MM.1S (cell line): ENCODE data around the gene SLC4A3.

Experiments used
- DNase-seq: peaks from one replicate; pipeline ENCODE4 v3.0.0-alpha.2; 2015
- H2AFZ ChIP-seq: fragments of 300-600 bp; sonication (generic); 2 replicates; pipeline ENCODE4 v1.6.0; 2016; ENCODE audit warnings: antibody characterized with exemption, low read length
- H3F3A ChIP-seq: fragments of 300-600 bp; sonication (generic); 2 replicates; pipeline ENCODE4 v1.6.1; 2016; ENCODE audit warnings: mild to moderate bottlenecking, antibody characterized with exemption, low read length, moderate library complexity, mixed read lengths; ENCODE audit not compliant: insufficient read depth
- H3K27ac ChIP-seq: fragments of 300-600 bp; sonication (generic); 2 replicates; pipeline ENCODE4 v1.5.1; 2016; ENCODE audit warnings: mild to moderate bottlenecking, low read length
- H3K27me3 ChIP-seq: fragments of 300-600 bp; sonication (generic); replicated peaks from 2 replicates; pipeline ENCODE4 v1.6.0; 2016; ENCODE audit warnings: low read length; ENCODE audit not compliant: insufficient read depth
- H3K36me3 ChIP-seq: fragments of 300-600 bp; sonication (generic); replicated peaks from 2 replicates; pipeline ENCODE4 v1.6.1; 2016; ENCODE audit warnings: mild to moderate bottlenecking, low read length, mixed read lengths; ENCODE audit not compliant: insufficient read depth
- H3K4me1 ChIP-seq: fragments of 300-600 bp; sonication (generic); 2 replicates; pipeline ENCODE4 v1.6.1; 2016; ENCODE audit warnings: low read length, mixed read lengths
- H3K4me2 ChIP-seq: fragments of 300-600 bp; sonication (generic); 2 replicates; pipeline ENCODE4 v1.6.0; 2016; ENCODE audit warnings: low read depth, low read length
- H3K4me3 ChIP-seq: fragments of 300-600 bp; sonication (generic); 2 replicates; pipeline ENCODE4 v1.5.1; 2016; ENCODE audit warnings: low read length, mixed read lengths
- H3K79me2 ChIP-seq: fragments of 300-600 bp; sonication (generic); 2 replicates; pipeline ENCODE4 v1.6.1; 2016; ENCODE audit warnings: mixed run types, low read length, mixed read lengths
- H3K9ac ChIP-seq: fragments of 300-600 bp; sonication (generic); 2 replicates; pipeline ENCODE4 v1.6.1; 2016; ENCODE audit warnings: low read length, mixed read lengths
- H3K9me2 ChIP-seq: fragments of 300-600 bp; sonication (generic); replicated peaks from 2 replicates; pipeline ENCODE4 v1.6.1; 2016; ENCODE audit warnings: mild to moderate bottlenecking, low read length, mixed read lengths; ENCODE audit not compliant: insufficient read depth
- H3K9me3 ChIP-seq: fragments of 300-600 bp; sonication (generic); replicated peaks from 2 replicates; pipeline ENCODE4 v1.6.1; 2016; ENCODE audit warnings: mild to moderate bottlenecking, low read length, mixed read lengths; ENCODE audit not compliant: insufficient read depth
- H4K20me1 ChIP-seq: fragments of 300-600 bp; sonication (generic); 2 replicates; pipeline ENCODE4 v1.6.1; 2016; ENCODE audit warnings: mild to moderate bottlenecking, low read length, moderate library complexity, mixed read lengths; ENCODE audit not compliant: insufficient read depth
- EZH2 ChIP-seq: fragments of 300-600 bp; sonication (generic); optimal IDR thresholded peaks from 2 replicates; pipeline ENCODE3; 2017; ENCODE audit warnings: low read depth, mild to moderate bottlenecking, antibody characterized with exemption, low read length, mixed read lengths
- EZH2phosphoT487 ChIP-seq: fragments of 300-600 bp; sonication (generic); IDR thresholded peaks from 2 replicates; pipeline ENCODE4 v1.6.1; 2018; ENCODE audit warnings: antibody characterized with exemption, low read length
- TF ChIP-seq, protein P1 (sequence below): fragments of 300-600 bp; sonication (generic); IDR thresholded peaks from 2 replicates; pipeline ENCODE4 v1.5.1; 2016; ENCODE audit warnings: antibody characterized with exemption, low read length, mixed read lengths

The SLC4A3 gene

DNA sequence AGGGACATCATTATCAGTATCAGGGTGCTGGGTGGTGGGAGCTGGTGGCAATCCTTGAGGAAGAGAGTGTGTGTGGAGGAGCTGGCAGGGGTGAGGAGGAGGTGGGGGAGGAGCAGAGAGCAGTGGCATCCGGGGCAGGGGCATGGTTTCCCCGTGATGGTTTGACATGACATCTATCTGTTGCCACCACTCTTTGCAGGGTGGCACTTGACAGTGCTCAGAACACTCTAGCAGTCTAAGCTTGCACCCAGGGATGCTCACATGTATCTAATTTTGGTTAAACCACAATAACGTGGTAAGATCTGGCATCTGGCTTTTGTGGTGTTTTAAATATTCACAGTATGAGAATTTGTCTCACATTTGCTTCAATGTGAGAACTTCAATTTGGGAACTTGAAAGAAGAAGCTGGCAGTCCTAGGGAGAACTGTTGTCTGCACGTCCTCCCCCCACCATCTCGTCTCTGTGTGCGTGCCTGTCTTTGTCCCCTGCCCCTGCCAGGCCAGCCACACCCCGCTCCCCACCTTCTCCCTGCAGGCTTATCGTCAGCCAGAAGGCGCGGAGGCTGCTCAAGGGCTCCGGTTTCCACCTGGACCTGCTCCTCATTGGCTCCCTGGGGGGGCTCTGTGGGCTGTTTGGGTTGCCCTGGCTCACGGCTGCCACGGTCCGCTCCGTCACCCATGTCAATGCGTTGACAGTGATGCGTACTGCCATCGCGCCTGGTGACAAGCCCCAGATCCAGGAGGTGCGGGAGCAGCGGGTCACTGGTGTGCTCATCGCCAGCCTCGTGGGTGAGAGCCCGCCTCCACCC is 11.7 kb downstream of the SLC4A3 start:
- H3K4me1 ChIP-seq = no peaks in the 10 kb centered on the region; the same call in 1 of the 2 replicates
- H3K4me2 ChIP-seq = no peak overlapping the region
- TF ChIP-seq EZH2phosphoT487 = no peak
- TF ChIP-seq, protein P1, sequence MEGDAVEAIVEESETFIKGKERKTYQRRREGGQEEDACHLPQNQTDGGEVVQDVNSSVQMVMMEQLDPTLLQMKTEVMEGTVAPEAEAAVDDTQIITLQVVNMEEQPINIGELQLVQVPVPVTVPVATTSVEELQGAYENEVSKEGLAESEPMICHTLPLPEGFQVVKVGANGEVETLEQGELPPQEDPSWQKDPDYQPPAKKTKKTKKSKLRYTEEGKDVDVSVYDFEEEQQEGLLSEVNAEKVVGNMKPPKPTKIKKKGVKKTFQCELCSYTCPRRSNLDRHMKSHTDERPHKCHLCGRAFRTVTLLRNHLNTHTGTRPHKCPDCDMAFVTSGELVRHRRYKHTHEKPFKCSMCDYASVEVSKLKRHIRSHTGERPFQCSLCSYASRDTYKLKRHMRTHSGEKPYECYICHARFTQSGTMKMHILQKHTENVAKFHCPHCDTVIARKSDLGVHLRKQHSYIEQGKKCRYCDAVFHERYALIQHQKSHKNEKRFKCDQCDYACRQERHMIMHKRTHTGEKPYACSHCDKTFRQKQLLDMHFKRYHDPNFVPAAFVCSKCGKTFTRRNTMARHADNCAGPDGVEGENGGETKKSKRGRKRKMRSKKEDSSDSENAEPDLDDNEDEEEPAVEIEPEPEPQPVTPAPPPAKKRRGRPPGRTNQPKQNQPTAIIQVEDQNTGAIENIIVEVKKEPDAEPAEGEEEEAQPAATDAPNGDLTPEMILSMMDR = no peak
- no peak for TF ChIP-seq EZH2
- no peaks in the 10 kb centered on the region for H4K20me1 ChIP-seq
- H3F3A ChIP-seq = no peaks in the 10 kb centered on the region
- no peaks in the 10 kb centered on the region for H3K79me2 ChIP-seq
- no peaks in the 10 kb centered on the region for H3K9me2 ChIP-seq
- no peak overlapping the region for H2AFZ ChIP-seq
- no peaks in the 10 kb centered on the region for H3K36me3 ChIP-seq
- peaks cover 72% of the 10 kb centered on the region for H3K27me3 ChIP-seq
- H3K4me3 ChIP-seq = no peak overlapping the region
- no peak overlapping the region for H3K27ac ChIP-seq
- no peak overlapping the region for H3K9ac ChIP-seq
- H3K9me3 ChIP-seq = no peaks in the 10 kb centered on the region
- no peak for DNase-seq

DNA sequence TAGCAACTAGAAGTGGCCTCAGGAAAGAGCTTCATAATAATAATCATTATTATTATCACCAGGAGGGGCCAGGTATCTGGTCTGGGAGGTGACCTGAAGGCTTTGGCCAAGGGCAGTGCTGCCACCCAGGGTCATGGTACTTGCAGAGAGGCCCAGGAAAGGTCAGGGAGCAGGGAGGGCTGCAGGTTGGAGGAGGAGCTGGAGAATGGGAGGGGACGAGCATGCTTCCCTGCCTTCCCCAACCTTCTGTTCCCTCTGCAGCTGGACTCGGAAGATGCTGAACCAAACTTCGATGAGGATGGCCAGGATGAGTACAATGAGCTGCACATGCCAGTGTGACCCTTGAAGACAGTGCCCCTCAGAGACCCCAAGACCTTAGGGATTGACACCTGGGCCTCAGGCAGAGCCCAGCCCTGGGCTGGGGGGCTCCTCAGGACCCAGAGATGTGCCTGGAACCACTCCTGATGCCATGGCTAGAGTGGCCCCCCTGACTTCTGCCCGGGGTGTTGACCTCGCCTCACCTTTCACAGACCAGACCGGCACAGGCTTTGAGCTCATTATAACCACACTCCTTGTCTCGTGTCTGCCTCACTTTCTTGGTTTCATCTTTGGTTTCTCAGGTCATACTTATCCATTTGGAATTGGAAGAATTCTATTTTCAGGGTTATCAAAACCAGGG is 14.1 kb downstream of the SLC4A3 start:
- DNase-seq = no peak
- no peaks in the 10 kb centered on the region; the same call in 1 of the 2 replicates for H3K4me1 ChIP-seq
- H3F3A ChIP-seq = no peaks in the 10 kb centered on the region
- H3K79me2 ChIP-seq = no peaks in the 10 kb centered on the region
- no peak overlapping the region for H3K27ac ChIP-seq
- no peaks in the 10 kb centered on the region for H3K36me3 ChIP-seq
- H3K9me2 ChIP-seq = no peaks in the 10 kb centered on the region
- H3K9me3 ChIP-seq = no peaks in the 10 kb centered on the region
- no peak overlapping the region for H3K9ac ChIP-seq
- H3K4me2 ChIP-seq = no peak overlapping the region
- H2AFZ ChIP-seq = no peak overlapping the region
- TF ChIP-seq EZH2 = no peak
- no peak for TF ChIP-seq EZH2phosphoT487
- TF ChIP-seq, protein P1 = no peak
- H3K27me3 ChIP-seq = peaks cover 48% of the 10 kb centered on the region
- no peaks in the 10 kb centered on the region for H4K20me1 ChIP-seq
- H3K4me3 ChIP-seq = no peak overlapping the region

DNA sequence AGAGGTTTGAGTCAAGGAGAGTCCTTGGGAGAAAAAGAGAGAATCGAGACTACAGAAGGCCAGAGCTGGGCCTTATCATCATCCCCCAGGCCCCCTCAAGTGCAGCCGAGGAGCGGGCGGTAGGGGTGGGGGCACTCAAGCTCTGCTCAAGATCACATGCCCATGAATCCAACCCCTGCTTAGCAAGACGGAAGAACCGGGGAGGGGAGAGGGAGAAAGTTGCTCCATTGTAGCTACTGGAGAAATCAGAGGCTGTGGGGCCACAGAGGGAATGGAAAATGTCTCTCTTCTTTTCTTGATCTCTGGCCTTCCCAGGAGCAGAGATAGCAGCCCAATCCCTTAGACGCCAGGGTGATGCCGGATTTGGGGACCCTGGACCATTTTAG is 14.6 kb downstream of the SLC4A3 start:
- Histone ChIP-seq H3K9ac (no peak overlapping the region), H4K20me1 (no peaks in the 10 kb centered on the region), H3F3A (no peaks in the 10 kb centered on the region), H3K4me3 (no peak overlapping the region), H3K27ac (no peak overlapping the region), H3K79me2 (no peaks in the 10 kb centered on the region), H2AFZ (no peak overlapping the region), H3K9me3 (no peaks in the 10 kb centered on the region), H3K27me3 (peaks cover 43% of the 10 kb centered on the region), H3K9me2 (no peaks in the 10 kb centered on the region), H3K4me2 (no peak overlapping the region), H3K4me1 (no peaks in the 10 kb centered on the region; the same call in 1 of the 2 replicates), H3K36me3 (no peaks in the 10 kb centered on the region)
- DNase-seq = no peak
- TF ChIP-seq, protein P1 = no peak
- TF ChIP-seq EZH2 (no peak), EZH2phosphoT487 (no peak)
